ENCODE results near the gene OR6C68.

Gene OR6C68

DNA sequence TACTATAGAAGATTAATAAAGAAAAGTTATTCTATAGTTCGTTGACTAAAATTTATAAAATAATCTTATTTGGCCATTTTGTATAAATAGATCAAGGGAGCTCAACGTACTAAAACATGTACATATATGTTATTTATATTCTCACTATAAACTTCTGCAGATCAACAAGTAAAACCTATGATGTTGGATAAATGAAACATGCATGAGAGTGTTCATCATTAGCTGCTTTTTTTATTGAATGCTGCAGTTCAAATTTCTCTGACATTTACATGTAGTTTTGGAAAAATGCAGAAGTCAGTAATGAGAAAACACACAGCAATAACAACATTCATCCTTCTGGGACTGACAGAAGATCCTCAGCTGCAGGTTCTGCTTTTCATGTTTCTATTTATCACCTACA is at the start of gene OR6C68:
Gene OR6C68 (plus strand): TSS at position 301 of the 400 bp plus-strand sequence. CDS start 0 bp downstream, at position 301.
- H3K4me1 ChIP-seq (ENCODE audit: control insufficient read depth, low read length), result no peaks in the 10 kb centered on the region
- H3K27me3 ChIP-seq (ENCODE audit: control insufficient read depth, low read length), result no peaks in the 10 kb centered on the region
- H3K79me2 ChIP-seq (ENCODE audit: control insufficient read depth, low read length), result no peaks in the 10 kb centered on the region
- no peaks in the 10 kb centered on the region for H3F3A ChIP-seq (ENCODE audit: control insufficient read depth, insufficient read depth)
- no peaks in the 10 kb centered on the region for H3K9me3 ChIP-seq (ENCODE audit: control insufficient read depth, insufficient read depth, low read length)
- H3K36me3 ChIP-seq (ENCODE audit: control insufficient read depth, low read length), result no peaks in the 10 kb centered on the region
- TF ChIP-seq EZH2phosphoT487 (IDR thresholded peaks at IDR 0.05; ENCODE audit: borderline replicate concordance, low read length) (no peak), CTCF (IDR thresholded peaks at IDR 0.05; ENCODE audit: low read depth, low read length, poor library complexity, severe bottlenecking) (no peak)
- no peaks in the 10 kb centered on the region for H3K9me2 ChIP-seq (replicated peaks; ENCODE audit: control insufficient read depth, low read length)
- H4K20me1 ChIP-seq (ENCODE audit: control insufficient read depth, insufficient read depth, low read depth, low read length), result no peaks in the 10 kb centered on the region
- no peak within 1 kb of the TSS for H3K4me3 ChIP-seq (ENCODE audit: low read length)
- H3K4me2 ChIP-seq (ENCODE audit: low read length), result no peak within 1 kb of the TSS
- no peak within 1 kb of the TSS for H3K27ac ChIP-seq (ENCODE audit: low read depth, low read length)

DNA sequence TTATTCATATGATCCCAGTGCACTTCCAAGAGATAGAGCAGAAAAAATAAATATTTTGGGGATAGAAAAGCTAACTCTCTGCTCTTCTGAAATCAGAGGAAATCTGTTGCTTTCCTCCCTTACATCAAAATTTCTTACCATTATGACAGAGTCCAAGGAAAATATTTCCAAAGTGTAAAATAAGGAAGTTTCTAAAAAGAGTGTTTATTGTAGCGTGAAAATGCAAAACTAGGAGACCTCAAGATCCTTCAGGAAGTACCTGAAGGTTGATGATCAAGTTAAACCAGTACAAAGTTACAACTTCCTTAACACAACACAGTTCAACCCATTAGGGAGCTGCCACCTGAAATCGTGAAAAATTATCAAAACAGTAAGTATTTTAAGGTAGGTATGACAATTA is 48.4 kb upstream of the OR6C68 start, which contains the start of gene OR6C2:
Gene OR6C2 (plus strand): TSS at position 301 of the 400 bp plus-strand sequence. CDS start 8,138 bp downstream, outside the sequence.
- no peak for TF ChIP-seq CTCF (IDR thresholded peaks at IDR 0.05; ENCODE audit: low read depth, low read length, poor library complexity, severe bottlenecking)
- TF ChIP-seq EZH2phosphoT487 (IDR thresholded peaks at IDR 0.05; ENCODE audit: borderline replicate concordance, low read length), result no peak
- no peaks in the 10 kb centered on the region for H4K20me1 ChIP-seq (ENCODE audit: control insufficient read depth, insufficient read depth, low read depth, low read length)
- no peaks in the 10 kb centered on the region for H3K9me3 ChIP-seq (ENCODE audit: control insufficient read depth, insufficient read depth, low read length)
- peak within 1 kb of the TSS; percentile 8; the same call in 1 of the 2 replicates for H3K4me2 ChIP-seq (ENCODE audit: low read length)
- no peaks in the 10 kb centered on the region for H3K36me3 ChIP-seq (ENCODE audit: control insufficient read depth, low read length)
- H3K9me2 ChIP-seq (replicated peaks; ENCODE audit: control insufficient read depth, low read length), result no peaks in the 10 kb centered on the region
- H3K4me1 ChIP-seq (ENCODE audit: control insufficient read depth, low read length), result peaks cover 33% of the 10 kb centered on the region
- H3F3A ChIP-seq (ENCODE audit: control insufficient read depth, insufficient read depth), result no peaks in the 10 kb centered on the region
- H3K4me3 ChIP-seq (ENCODE audit: low read length), result no peak within 1 kb of the TSS
- no peaks in the 10 kb centered on the region for H3K79me2 ChIP-seq (ENCODE audit: control insufficient read depth, low read length)
- H3K27ac ChIP-seq (ENCODE audit: low read depth, low read length), result no peak within 1 kb of the TSS
- H3K27me3 ChIP-seq (ENCODE audit: control insufficient read depth, low read length), result no peaks in the 10 kb centered on the region

DNA sequence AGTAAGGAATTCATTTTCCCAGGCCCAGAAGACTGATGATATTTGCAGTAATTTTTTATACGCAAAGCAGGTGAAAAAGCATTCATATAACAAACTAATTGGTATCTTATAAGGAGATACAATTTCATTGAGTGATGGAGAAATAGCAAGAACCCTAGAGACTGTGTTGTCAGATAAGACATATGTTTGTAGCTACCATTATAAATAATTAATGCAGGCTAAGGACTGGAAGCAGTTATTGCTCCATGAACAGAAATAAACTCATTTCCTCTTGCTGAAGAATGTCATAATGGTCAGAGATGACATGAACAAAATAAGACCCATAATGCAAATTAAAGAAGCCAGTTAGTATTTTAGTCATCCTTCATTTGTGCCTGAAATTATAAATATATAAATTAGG is 46.8 kb upstream of the OR6C68 start:
- Histone ChIP-seq H4K20me1 (ENCODE audit: control insufficient read depth, insufficient read depth, low read depth, low read length) (no peaks in the 10 kb centered on the region), H3F3A (ENCODE audit: control insufficient read depth, insufficient read depth) (no peaks in the 10 kb centered on the region), H3K36me3 (ENCODE audit: control insufficient read depth, low read length) (no peaks in the 10 kb centered on the region), H3K27ac (ENCODE audit: low read depth, low read length) (no peak overlapping the region), H3K9me3 (ENCODE audit: control insufficient read depth, insufficient read depth, low read length) (no peaks in the 10 kb centered on the region), H3K9me2 (replicated peaks; ENCODE audit: control insufficient read depth, low read length) (no peaks in the 10 kb centered on the region), H3K4me2 (ENCODE audit: low read length) (peak overlapping the region; percentile 40), H3K4me3 (ENCODE audit: low read length) (0 out of 2 replicates have a peak overlapping the region, but pooled peaks have one; percentile 16), H3K79me2 (ENCODE audit: control insufficient read depth, low read length) (no peaks in the 10 kb centered on the region), H3K4me1 (ENCODE audit: control insufficient read depth, low read length) (peaks cover 33% of the 10 kb centered on the region), H3K27me3 (ENCODE audit: control insufficient read depth, low read length) (no peaks in the 10 kb centered on the region)
- no peak for TF ChIP-seq CTCF (IDR thresholded peaks at IDR 0.05; ENCODE audit: low read depth, low read length, poor library complexity, severe bottlenecking)
- TF ChIP-seq EZH2phosphoT487 (IDR thresholded peaks at IDR 0.05; ENCODE audit: borderline replicate concordance, low read length), result no peak
